CD4-positive, alpha-beta T cell treated with Interleukin-10 for 1 hour (primary cell): ENCODE results near the gene P2RX6.
"Not testable (repeated sequence)": the region's sequence is repeated elsewhere in the genome, so short reads cannot be mapped to it uniquely, and the experiment has no call there.

Experiments
- DNase-seq: peaks from one replicate; pipeline ENCODE4 v3.0.0-alpha.2; 2020

Gene P2RX6

GRCh38 chr22:21034989-21035388 lies 20.0 kb downstream of the P2RX6 start:
- DNase-seq, result no peak

GRCh38 chr22:21038405-21038804 lies 23.4 kb downstream of the P2RX6 start:
- no peak for DNase-seq

- not testable (repeated sequence) for DNase-seq
Measured at GRCh38 chr22:21039158-21039557, 24.2 kb downstream of the P2RX6 start.

GRCh38 chr22:21041937-21042336 lies 27.0 kb downstream of the P2RX6 start:
- no peak for DNase-seq

GRCh38 chr22:21042978-21043859 lies 28.3 kb downstream of the P2RX6 start:
- no peak for DNase-seq

GRCh38 chr22:21043860-21044535 lies 29.0 kb downstream of the P2RX6 start:
- DNase-seq, result no peak

GRCh38 chr22:21044931-21045584 lies 30.1 kb downstream of the P2RX6 start:
- no peak for DNase-seq

GRCh38 chr22:21045585-21046294 lies 30.8 kb downstream of the P2RX6 start, which contains the start of gene LRRC74B:
Gene LRRC74B (plus strand): TSS chr22:21045946. CDS start chr22:21045987, 41 bp downstream.
- DNase-seq, result peak; percentile 73

GRCh38 chr22:21047035-21047661 lies 32.2 kb downstream of the P2RX6 start:
- no peak for DNase-seq

GRCh38 chr22:21047730-21048129 lies 32.8 kb downstream of the P2RX6 start:
- DNase-seq, result no peak

GRCh38 chr22:21048448-21048847 lies 33.5 kb downstream of the P2RX6 start:
- DNase-seq, result not testable (repeated sequence)

- DNase-seq, result not testable (repeated sequence)
Measured at GRCh38 chr22:21048965-21049364, 34.0 kb downstream of the P2RX6 start.

- DNase-seq, result no peak
Measured at GRCh38 chr22:21051145-21051830, 36.3 kb downstream of the P2RX6 start.

GRCh38 chr22:21051831-21052400 lies 37.0 kb downstream of the P2RX6 start:
- DNase-seq, result no peak

GRCh38 chr22:21052715-21053459 lies 37.9 kb downstream of the P2RX6 start:
- no peak for DNase-seq

GRCh38 chr22:21054046-21054713 lies 39.2 kb downstream of the P2RX6 start:
- DNase-seq, result no peak

- no peak for DNase-seq
Measured at GRCh38 chr22:21054714-21055563, 40.0 kb downstream of the P2RX6 start.

- no peak for DNase-seq
Measured at GRCh38 chr22:21055564-21055834, 40.5 kb downstream of the P2RX6 start.

- no peak for DNase-seq
Measured at GRCh38 chr22:21055880-21056319, 40.9 kb downstream of the P2RX6 start.
